ENCODE measurements around the gene COX7A1. TPM values are rescaled to one million over a fixed set of nuclear protein-coding genes. Genes with fewer than 3 reads are reported as not detected.
A peak's percentile ranks its signal among the peaks of the same experiment; 100 is the strongest.

COX7A1 gene
- total and polyA plus RNA-seq, 2 donors: 40.4 to 45.0 TPM

- H3K4me1 ChIP-seq (ENCODE audit: control insufficient read depth in 2 of 2, insufficient read depth in 2 of 2, low read length in 2 of 2): peaks cover 13 to 20% of the 10 kb centered on the region in 2 donors
- H3K9me3 ChIP-seq (ENCODE audit: control insufficient read depth in 2 of 2, insufficient read depth in 1 of 2, low read length in 1 of 2): no peaks in the 10 kb centered on the region
- no peaks in the 10 kb centered on the region for H3K27me3 ChIP-seq (ENCODE audit: control insufficient read depth in 2 of 2, insufficient read depth in 1 of 2, low read length in 1 of 2)
- H3K27ac ChIP-seq (ENCODE audit: low read depth in 1 of 2, low read length in 1 of 2): peak within 1 kb of the TSS; percentile 95 to 98
- peaks cover 20 to 47% of the 10 kb centered on the region in 2 donors for H3K36me3 ChIP-seq (ENCODE audit: control insufficient read depth in 2 of 2, insufficient read depth in 2 of 2, low read length in 1 of 2)
- DNase-seq (ENCODE audit: low read depth in 6 of 9, low spot score in 9 of 9): peak in 4 of 9 donors; percentile 28 to 79 (median 66)
- H3K4me3 ChIP-seq (ENCODE audit: low read length in 2 of 2): peak within 1 kb of the TSS; percentile 75 to 84
- 10% methylated on average over 59 of the region's 59 CpGs for WGBS
These were observed 36.5 kb downstream of the COX7A1 start, which contains the start of gene TBCB for GRCh38 chr19:36115453-36116343. TBCB (plus strand) TSS chr19:36115468; CDS start chr19:36115561, 93 bp downstream.

- Histone ChIP-seq H3K9me3 (ENCODE audit: control insufficient read depth in 2 of 2, insufficient read depth in 1 of 2, low read length in 1 of 2) (no peaks in the 10 kb centered on the region), H3K4me3 (ENCODE audit: low read length in 2 of 2) (peak within 1 kb of the TSS; percentile 75 to 84), H3K27ac (ENCODE audit: low read depth in 1 of 2, low read length in 1 of 2) (peak within 1 kb of the TSS; percentile 95 to 98), H3K4me1 (ENCODE audit: control insufficient read depth in 2 of 2, insufficient read depth in 2 of 2, low read length in 2 of 2) (peaks cover 13 to 20% of the 10 kb centered on the region in 2 donors), H3K36me3 (ENCODE audit: control insufficient read depth in 2 of 2, insufficient read depth in 2 of 2, low read length in 1 of 2) (peaks cover 18 to 39% of the 10 kb centered on the region in 2 donors), H3K27me3 (ENCODE audit: control insufficient read depth in 2 of 2, insufficient read depth in 1 of 2, low read length in 1 of 2) (no peaks in the 10 kb centered on the region)
- DNase-seq (ENCODE audit: low read depth in 6 of 9, low spot score in 9 of 9): peak; percentile 95 to 99 (median 97)
- under 1% methylated on average over 60 of the region's 60 CpGs for WGBS
These were observed 37.4 kb downstream of the COX7A1 start, which contains the start of gene POLR2I for GRCh38 chr19:36114721-36115452. POLR2I (minus strand) TSS chr19:36114875; CDS start chr19:36114856, 19 bp downstream.

- peaks cover 13 to 20% of the 10 kb centered on the region in 2 donors for H3K4me1 ChIP-seq (ENCODE audit: control insufficient read depth in 2 of 2, insufficient read depth in 2 of 2, low read length in 2 of 2)
- DNase-seq (ENCODE audit: low read depth in 6 of 9, low spot score in 9 of 9): peak in 2 of 9 donors; percentile 7 to 16
- WGBS: 17% methylated on average over 48 of the region's 48 CpGs
- H3K36me3 ChIP-seq (ENCODE audit: control insufficient read depth in 2 of 2, insufficient read depth in 2 of 2, low read length in 1 of 2): peaks cover 17 to 32% of the 10 kb centered on the region in 2 donors
- peak overlapping the region; percentile 87 to 95 for H3K27ac ChIP-seq (ENCODE audit: low read depth in 1 of 2, low read length in 1 of 2)
- H3K9me3 ChIP-seq (ENCODE audit: control insufficient read depth in 2 of 2, insufficient read depth in 1 of 2, low read length in 1 of 2): no peaks in the 10 kb centered on the region
- no peaks in the 10 kb centered on the region for H3K27me3 ChIP-seq (ENCODE audit: control insufficient read depth in 2 of 2, insufficient read depth in 1 of 2, low read length in 1 of 2)
- peak overlapping the region; percentile 75 to 84 for H3K4me3 ChIP-seq (ENCODE audit: low read length in 2 of 2)
These were observed 38.1 kb downstream of the COX7A1 start for GRCh38 chr19:36113894-36114720.

- no peak for DNase-seq (ENCODE audit: low read depth in 6 of 9, low spot score in 9 of 9)
- no peaks in the 10 kb centered on the region for H3K27me3 ChIP-seq (ENCODE audit: control insufficient read depth in 2 of 2, insufficient read depth in 1 of 2, low read length in 1 of 2)
- H3K9me3 ChIP-seq (ENCODE audit: control insufficient read depth in 2 of 2, insufficient read depth in 1 of 2, low read length in 1 of 2): no peaks in the 10 kb centered on the region
- peaks cover 17 to 26% of the 10 kb centered on the region in 2 donors for H3K36me3 ChIP-seq (ENCODE audit: control insufficient read depth in 2 of 2, insufficient read depth in 2 of 2, low read length in 1 of 2)
- peak overlapping the region in 1 of 2 donors; percentile 75 for H3K4me3 ChIP-seq (ENCODE audit: low read length in 2 of 2)
- H3K4me1 ChIP-seq (ENCODE audit: control insufficient read depth in 2 of 2, insufficient read depth in 2 of 2, low read length in 2 of 2): peaks cover 13 to 20% of the 10 kb centered on the region in 2 donors
- 97% methylated on average over 34 of the region's 34 CpGs for WGBS
- H3K27ac ChIP-seq (ENCODE audit: low read depth in 1 of 2, low read length in 1 of 2): no peak overlapping the region
These were observed 38.8 kb downstream of the COX7A1 start for GRCh38 chr19:36113425-36113824.

GRCh38 chr19:36112678-36113077 is 39.6 kb downstream of the COX7A1 start:
- Histone ChIP-seq H3K9me3 (ENCODE audit: control insufficient read depth in 2 of 2, insufficient read depth in 1 of 2, low read length in 1 of 2) (no peaks in the 10 kb centered on the region), H3K4me3 (ENCODE audit: low read length in 2 of 2) (no peak overlapping the region), H3K27me3 (ENCODE audit: control insufficient read depth in 2 of 2, insufficient read depth in 1 of 2, low read length in 1 of 2) (no peaks in the 10 kb centered on the region), H3K27ac (ENCODE audit: low read depth in 1 of 2, low read length in 1 of 2) (no peak overlapping the region), H3K4me1 (ENCODE audit: control insufficient read depth in 2 of 2, insufficient read depth in 2 of 2, low read length in 2 of 2) (peaks cover 13 to 20% of the 10 kb centered on the region in 2 donors), H3K36me3 (ENCODE audit: control insufficient read depth in 2 of 2, insufficient read depth in 2 of 2, low read length in 1 of 2) (peaks cover 14 to 22% of the 10 kb centered on the region in 2 donors)
- WGBS: 97% methylated on average over 10 of the region's 10 CpGs
- DNase-seq (ENCODE audit: low read depth in 6 of 9, low spot score in 9 of 9): no peak

- Histone ChIP-seq H3K36me3 (ENCODE audit: control insufficient read depth in 2 of 2, insufficient read depth in 2 of 2, low read length in 1 of 2) (peaks cover 11 to 24% of the 10 kb centered on the region in 2 donors), H3K4me1 (ENCODE audit: control insufficient read depth in 2 of 2, insufficient read depth in 2 of 2, low read length in 2 of 2) (peaks cover 10 to 18% of the 10 kb centered on the region in 2 donors), H3K4me3 (ENCODE audit: low read length in 2 of 2) (no peak overlapping the region), H3K9me3 (ENCODE audit: control insufficient read depth in 2 of 2, insufficient read depth in 1 of 2, low read length in 1 of 2) (no peaks in the 10 kb centered on the region), H3K27me3 (ENCODE audit: control insufficient read depth in 2 of 2, insufficient read depth in 1 of 2, low read length in 1 of 2) (no peaks in the 10 kb centered on the region), H3K27ac (ENCODE audit: low read depth in 1 of 2, low read length in 1 of 2) (no peak overlapping the region)
- no peak for DNase-seq (ENCODE audit: low read depth in 6 of 9, low spot score in 9 of 9)
- WGBS: 95% methylated on average over 13 of the region's 13 CpGs
These were observed 41.1 kb downstream of the COX7A1 start for GRCh38 chr19:36111200-36111539.

GRCh38 chr19:36110487-36111199 is 41.6 kb downstream of the COX7A1 start, which contains the start of gene OVOL3:
OVOL3 (plus strand) TSS chr19:36111143; CDS start chr19:36111203, 60 bp downstream.
- H3K27ac ChIP-seq (ENCODE audit: low read depth in 1 of 2, low read length in 1 of 2): no peak within 1 kb of the TSS
- whole genome bisulfite sequencing: 100% methylated on average over 1 of the region's 1 CpG

GRCh38 chr19:36108684-36109083 is 43.6 kb downstream of the COX7A1 start:
- H3K36me3 ChIP-seq (ENCODE audit: control insufficient read depth in 2 of 2, insufficient read depth in 2 of 2, low read length in 1 of 2): peaks cover 27 to 44% of the 10 kb centered on the region in 2 donors

More at GRCh38 chr19:36110487-36111199, 41.6 kb downstream of the COX7A1 start, which contains the start of gene OVOL3:
- H3K9me3 ChIP-seq (ENCODE audit: control insufficient read depth in 2 of 2, insufficient read depth in 1 of 2, low read length in 1 of 2): no peaks in the 10 kb centered on the region
- H3K4me1 ChIP-seq (ENCODE audit: control insufficient read depth in 2 of 2, insufficient read depth in 2 of 2, low read length in 2 of 2): peaks cover 6 to 13% of the 10 kb centered on the region in 2 donors
- H3K36me3 ChIP-seq (ENCODE audit: control insufficient read depth in 2 of 2, insufficient read depth in 2 of 2, low read length in 1 of 2): peaks cover 11 to 27% of the 10 kb centered on the region in 2 donors
- H3K27me3 ChIP-seq (ENCODE audit: control insufficient read depth in 2 of 2, insufficient read depth in 1 of 2, low read length in 1 of 2): no peaks in the 10 kb centered on the region
- no peak within 1 kb of the TSS for H3K4me3 ChIP-seq (ENCODE audit: low read length in 2 of 2)
- DNase-seq (ENCODE audit: low read depth in 6 of 9, low spot score in 9 of 9): no peak

More at GRCh38 chr19:36108684-36109083, 43.6 kb downstream of the COX7A1 start:
- no peak overlapping the region for H3K4me3 ChIP-seq (ENCODE audit: low read length in 2 of 2)
- no peak overlapping the region for H3K27ac ChIP-seq (ENCODE audit: low read depth in 1 of 2, low read length in 1 of 2)
- no peaks in the 10 kb centered on the region for H3K27me3 ChIP-seq (ENCODE audit: control insufficient read depth in 2 of 2, insufficient read depth in 1 of 2, low read length in 1 of 2)
- 98% methylated on average over 3 of the region's 3 CpGs for WGBS
- no peaks in the 10 kb centered on the region for H3K9me3 ChIP-seq (ENCODE audit: control insufficient read depth in 2 of 2, insufficient read depth in 1 of 2, low read length in 1 of 2)
- peaks cover 3 to 5% of the 10 kb centered on the region in 2 donors for H3K4me1 ChIP-seq (ENCODE audit: control insufficient read depth in 2 of 2, insufficient read depth in 2 of 2, low read length in 2 of 2)
- no peak for DNase-seq (ENCODE audit: low read depth in 6 of 9, low spot score in 9 of 9)
